Measurements from ENCODE around the gene NAA11.

The NAA11 gene

GRCh38 chr4:79325864-79326328 is at the start of gene NAA11:
NAA11 (minus strand) TSS chr4:79326061; CDS start chr4:79325877, 184 bp downstream.
- H3K4me3 ChIP-seq (ENCODE audit: low read depth, low read length) = no peak within 1 kb of the TSS
- no peak for DNase-seq (ENCODE audit: low read depth)
- TF ChIP-seq, protein P1, sequence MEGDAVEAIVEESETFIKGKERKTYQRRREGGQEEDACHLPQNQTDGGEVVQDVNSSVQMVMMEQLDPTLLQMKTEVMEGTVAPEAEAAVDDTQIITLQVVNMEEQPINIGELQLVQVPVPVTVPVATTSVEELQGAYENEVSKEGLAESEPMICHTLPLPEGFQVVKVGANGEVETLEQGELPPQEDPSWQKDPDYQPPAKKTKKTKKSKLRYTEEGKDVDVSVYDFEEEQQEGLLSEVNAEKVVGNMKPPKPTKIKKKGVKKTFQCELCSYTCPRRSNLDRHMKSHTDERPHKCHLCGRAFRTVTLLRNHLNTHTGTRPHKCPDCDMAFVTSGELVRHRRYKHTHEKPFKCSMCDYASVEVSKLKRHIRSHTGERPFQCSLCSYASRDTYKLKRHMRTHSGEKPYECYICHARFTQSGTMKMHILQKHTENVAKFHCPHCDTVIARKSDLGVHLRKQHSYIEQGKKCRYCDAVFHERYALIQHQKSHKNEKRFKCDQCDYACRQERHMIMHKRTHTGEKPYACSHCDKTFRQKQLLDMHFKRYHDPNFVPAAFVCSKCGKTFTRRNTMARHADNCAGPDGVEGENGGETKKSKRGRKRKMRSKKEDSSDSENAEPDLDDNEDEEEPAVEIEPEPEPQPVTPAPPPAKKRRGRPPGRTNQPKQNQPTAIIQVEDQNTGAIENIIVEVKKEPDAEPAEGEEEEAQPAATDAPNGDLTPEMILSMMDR (IDR thresholded peaks at IDR 0.05; ENCODE audit: insufficient read depth, low read depth, low read length, missing control alignments) = no peak

DNA sequence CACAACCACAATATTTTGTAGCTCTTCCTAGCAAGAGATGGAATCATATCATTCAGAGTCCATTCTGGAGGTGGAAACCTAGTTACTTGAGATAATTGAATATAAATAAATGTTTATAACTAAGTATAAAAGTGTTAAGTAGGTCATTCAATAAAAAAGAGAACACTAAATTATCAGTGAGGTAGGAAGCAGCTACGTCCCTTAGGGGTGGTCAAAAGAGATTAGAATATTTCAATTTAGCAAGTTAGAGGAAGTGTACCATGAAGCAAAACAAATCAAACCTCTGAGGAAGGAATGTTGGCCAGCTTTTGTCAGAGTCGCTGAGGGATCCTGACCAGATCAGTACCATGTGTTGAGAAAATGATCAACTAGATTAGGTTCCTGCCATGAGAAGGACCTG is 44.2 kb upstream of the NAA11 start:
- no peak for DNase-seq (ENCODE audit: low read depth)
- TF ChIP-seq, protein P1 (IDR thresholded peaks at IDR 0.05; ENCODE audit: insufficient read depth, low read depth, low read length, missing control alignments) = no peak
- no peak overlapping the region for H3K4me3 ChIP-seq (ENCODE audit: low read depth, low read length)

DNA sequence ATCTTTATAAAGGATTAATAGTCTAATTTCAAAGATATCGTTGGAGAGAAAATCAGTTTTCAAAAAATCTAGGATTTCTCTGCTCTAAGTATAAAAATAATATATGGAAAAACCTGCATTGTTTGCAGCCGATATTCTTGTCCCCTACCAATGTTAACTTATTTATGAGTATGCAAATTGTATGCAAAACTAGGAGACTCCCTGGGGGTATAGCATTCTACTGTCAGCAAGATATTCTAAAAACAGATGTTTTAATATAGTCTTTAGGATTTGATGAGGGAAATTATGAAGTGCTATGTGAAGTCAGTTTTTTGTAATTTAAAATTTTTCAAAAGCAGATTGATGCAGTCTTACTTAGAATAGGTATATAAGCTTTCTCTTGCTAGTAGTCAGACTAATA is 41.2 kb upstream of the NAA11 start:
- TF ChIP-seq, protein P1 (IDR thresholded peaks at IDR 0.05; ENCODE audit: insufficient read depth, low read depth, low read length, missing control alignments) = no peak
- DNase-seq (ENCODE audit: low read depth) = no peak
- H3K4me3 ChIP-seq (ENCODE audit: low read depth, low read length) = no peak overlapping the region

DNA sequence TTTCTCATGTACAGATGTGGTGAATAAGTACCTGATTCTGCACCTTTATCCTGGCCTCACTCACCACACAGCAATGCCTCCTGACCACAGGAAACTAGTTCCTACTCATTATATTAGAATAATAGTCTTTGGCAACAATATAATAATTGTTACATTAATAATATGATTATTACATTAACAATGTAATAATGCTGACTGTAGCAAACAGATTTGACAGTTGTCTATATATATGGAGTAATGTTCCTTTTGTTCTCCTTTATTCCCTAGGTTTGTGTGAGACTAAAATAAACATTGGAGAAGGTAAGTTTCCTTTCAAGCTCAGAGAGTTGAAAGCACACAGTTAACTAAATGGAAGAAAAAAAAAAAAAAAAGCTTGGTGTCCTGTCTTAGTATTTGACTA is 40.6 kb upstream of the NAA11 start:
- no peak for DNase-seq (ENCODE audit: low read depth)
- TF ChIP-seq, protein P1 (IDR thresholded peaks at IDR 0.05; ENCODE audit: insufficient read depth, low read depth, low read length, missing control alignments) = no peak
- H3K4me3 ChIP-seq (ENCODE audit: low read depth, low read length) = no peak overlapping the region

DNA sequence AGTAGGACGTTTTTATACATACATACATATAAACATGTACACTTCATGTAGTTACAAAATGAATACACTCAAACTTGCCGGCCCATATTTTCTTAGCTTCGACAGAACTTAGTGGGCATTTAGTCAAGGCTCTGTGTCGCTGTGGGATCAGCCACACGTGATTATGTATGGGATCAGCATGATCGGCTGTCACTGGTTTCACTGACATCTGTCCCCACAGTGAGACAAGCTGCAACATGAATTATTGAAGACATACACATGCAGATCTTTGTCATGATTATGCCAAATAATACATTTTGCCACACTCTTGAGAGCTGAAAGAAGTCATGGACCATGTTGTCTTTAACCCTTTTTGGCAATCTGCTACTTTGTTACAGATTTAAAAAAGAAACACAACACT is 38.2 kb upstream of the NAA11 start:
- H3K4me3 ChIP-seq (ENCODE audit: low read depth, low read length) = no peak overlapping the region
- no peak for DNase-seq (ENCODE audit: low read depth)
- TF ChIP-seq, protein P1 (IDR thresholded peaks at IDR 0.05; ENCODE audit: insufficient read depth, low read depth, low read length, missing control alignments) = no peak

DNA sequence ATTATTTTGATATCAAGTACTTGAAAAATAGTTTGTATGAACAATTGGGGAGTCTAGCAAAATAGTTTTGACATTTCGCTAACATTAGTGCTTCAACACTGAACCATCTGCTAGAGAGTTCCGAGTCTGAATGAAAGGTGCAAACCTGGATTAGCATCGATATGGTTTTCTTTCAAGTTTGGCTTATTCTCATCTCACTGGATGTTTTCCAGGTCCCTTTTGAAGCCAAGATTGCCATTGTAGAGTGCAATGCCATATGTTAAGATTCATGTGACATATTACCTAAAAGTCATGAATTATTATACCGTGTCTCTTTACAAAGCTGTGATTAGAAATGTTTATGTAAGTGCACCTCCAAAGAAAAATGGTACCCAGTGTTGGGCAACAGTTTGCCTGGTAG is 36.8 kb upstream of the NAA11 start:
- DNase-seq (ENCODE audit: low read depth) = no peak
- TF ChIP-seq, protein P1 (IDR thresholded peaks at IDR 0.05; ENCODE audit: insufficient read depth, low read depth, low read length, missing control alignments) = no peak

DNA sequence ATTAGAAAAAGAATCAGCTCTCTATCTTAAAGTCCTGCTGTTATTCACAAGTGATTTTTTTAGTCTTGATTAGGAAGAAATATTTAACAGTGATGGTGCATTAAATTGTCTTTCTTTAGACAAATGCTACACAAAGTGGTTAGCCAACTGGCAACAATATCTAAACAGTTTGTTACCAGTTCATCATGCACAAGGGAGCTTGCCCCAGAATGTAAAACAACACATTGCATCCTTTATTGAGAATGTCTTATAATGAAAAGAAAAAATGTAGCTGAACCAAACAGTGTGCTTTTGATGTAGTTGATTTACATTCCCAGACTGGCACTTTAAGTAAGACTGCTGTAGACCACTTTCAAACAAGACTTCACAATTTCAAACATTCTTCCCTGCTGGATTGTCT is 34.1 kb upstream of the NAA11 start:
- TF ChIP-seq, protein P1 (IDR thresholded peaks at IDR 0.05; ENCODE audit: insufficient read depth, low read depth, low read length, missing control alignments) = no peak
- no peak for DNase-seq (ENCODE audit: low read depth)
- H3K4me3 ChIP-seq (ENCODE audit: low read depth, low read length) = no peak overlapping the region

More for the DNA sequence above, 36.8 kb upstream of the NAA11 start:
- no peak overlapping the region for H3K4me3 ChIP-seq (ENCODE audit: low read depth, low read length)
